Mesothelial cell of epicardium (in vitro differentiated cells): ENCODE results near the gene AIFM2. TPM values are rescaled to one million over a fixed set of nuclear protein-coding genes. Genes with fewer than 3 reads are reported as not detected.
A peak's percentile ranks its signal among the peaks of the same experiment; 100 is the strongest.
"Not testable (repeated sequence)": the region's sequence is repeated elsewhere in the genome, so short reads cannot be mapped to it uniquely, and the experiment has no call there.

Experiments used
- DNase-seq, 2 experiments: peaks; one replicate each; pipeline ENCODE4 v3.0.0; 2021; ENCODE audit warnings: low spot score in 2 of 2; ENCODE audit not compliant: unreplicated experiment in 2 of 2
- H3K27ac Mint-ChIP-seq: 2 replicates; pipeline ENCODE4 v1.8.0; 2021; ENCODE audit warnings: mixed read lengths
- H3K27me3 Mint-ChIP-seq: 2 replicates; pipeline ENCODE4 v1.8.0; 2021; ENCODE audit warnings: low read depth, mixed read lengths
- H3K36me3 Mint-ChIP-seq: 2 replicates; pipeline ENCODE4 v1.8.0; 2021; ENCODE audit warnings: mixed read lengths
- H3K4me1 Mint-ChIP-seq: 2 replicates; pipeline ENCODE4 v1.8.0; 2021; ENCODE audit warnings: mixed read lengths
- H3K4me3 Mint-ChIP-seq: 2 replicates; pipeline ENCODE4 v1.8.0; 2021; ENCODE audit warnings: mild to moderate bottlenecking, moderate library complexity, mixed read lengths
- H3K9me3 Mint-ChIP-seq: 2 replicates; pipeline ENCODE4 v1.8.0; 2021; ENCODE audit warnings: mixed read lengths
- CTCF ChIP-seq: fragments of 200-600 bp; sonication (generic); IDR thresholded peaks from one replicate; pipeline ENCODE4 v1.5.0; 2021; ENCODE audit warnings: antibody characterized with exemption; ENCODE audit not compliant: unreplicated experiment
- total RNA-seq: library from RNA; stranded (reverse); gene quantifications from 3 replicates; pipeline ENCODE4 v1.2.1, GENCODE V29; 2021

The AIFM2 gene
- total RNA-seq: 9.5 to 10.4 TPM (median 9.9 TPM) in 3 replicates

- Mint-ChIP-seq H3K4me3 (peak within 1 kb of the TSS; percentile 90), H3K36me3 (no peaks in the 10 kb centered on the region), H3K27ac (peak within 1 kb of the TSS; percentile 94), H3K9me3 (no peaks in the 10 kb centered on the region), H3K27me3 (no peaks in the 10 kb centered on the region), H3K4me1 (peaks cover 17% of the 10 kb centered on the region)
- peak; percentile 48 to 68 for DNase-seq
- no peak for TF ChIP-seq CTCF
These were observed at the start of gene AIFM2 for GRCh38 chr10:70132098-70133029. Gene AIFM2 (minus strand): TSS chr10:70132825. CDS start chr10:70124084, 8,741 bp downstream.

- not testable (repeated sequence) for H3K4me1 Mint-ChIP-seq, DNase-seq, H3K4me3 Mint-ChIP-seq, H3K27ac Mint-ChIP-seq, H3K36me3 Mint-ChIP-seq
- Mint-ChIP-seq H3K27me3 (peaks cover 20% of the 10 kb centered on the region), H3K9me3 (peaks cover 14% of the 10 kb centered on the region)
These were observed 46.6 kb upstream of the AIFM2 start for GRCh38 chr10:70179209-70179608.

- H3K27me3 Mint-ChIP-seq: peaks cover 12% of the 10 kb centered on the region
These were observed 45.6 kb upstream of the AIFM2 start for GRCh38 chr10:70178139-70178725.

GRCh38 chr10:70176441-70176840 is 43.8 kb upstream of the AIFM2 start:
- Mint-ChIP-seq H3K27ac (no peak overlapping the region), H3K9me3 (peaks cover 14% of the 10 kb centered on the region), H3K27me3 (peaks cover 6% of the 10 kb centered on the region), H3K4me3 (no peak overlapping the region), H3K4me1 (no peaks in the 10 kb centered on the region), H3K36me3 (no peaks in the 10 kb centered on the region)
- no peak for DNase-seq
- TF ChIP-seq CTCF: no peak

More at GRCh38 chr10:70178139-70178725, 45.6 kb upstream of the AIFM2 start:
- no peak for TF ChIP-seq CTCF
- Mint-ChIP-seq H3K36me3 (no peaks in the 10 kb centered on the region), H3K4me1 (no peaks in the 10 kb centered on the region), H3K4me3 (no peak overlapping the region), H3K27ac (no peak overlapping the region), H3K9me3 (peaks cover 14% of the 10 kb centered on the region)
- DNase-seq: no peak

- Mint-ChIP-seq H3K27ac (no peak overlapping the region), H3K4me1 (peaks cover 3% of the 10 kb centered on the region), H3K4me3 (no peak overlapping the region), H3K9me3 (peaks cover 16% of the 10 kb centered on the region), H3K27me3 (peaks cover 2% of the 10 kb centered on the region), H3K36me3 (no peaks in the 10 kb centered on the region)
- DNase-seq: no peak
- TF ChIP-seq CTCF: no peak
These were observed 42.9 kb upstream of the AIFM2 start for GRCh38 chr10:70175516-70175915.
